ENCODE measurements around the gene RBM19. TPM values are rescaled to one million over a fixed set of nuclear protein-coding genes. Genes with fewer than 3 reads are reported as not detected.

RBM19 gene
- total and polyA plus RNA-seq, 4 donors: 14.6 to 33.6 (median 24.4) TPM

DNA sequence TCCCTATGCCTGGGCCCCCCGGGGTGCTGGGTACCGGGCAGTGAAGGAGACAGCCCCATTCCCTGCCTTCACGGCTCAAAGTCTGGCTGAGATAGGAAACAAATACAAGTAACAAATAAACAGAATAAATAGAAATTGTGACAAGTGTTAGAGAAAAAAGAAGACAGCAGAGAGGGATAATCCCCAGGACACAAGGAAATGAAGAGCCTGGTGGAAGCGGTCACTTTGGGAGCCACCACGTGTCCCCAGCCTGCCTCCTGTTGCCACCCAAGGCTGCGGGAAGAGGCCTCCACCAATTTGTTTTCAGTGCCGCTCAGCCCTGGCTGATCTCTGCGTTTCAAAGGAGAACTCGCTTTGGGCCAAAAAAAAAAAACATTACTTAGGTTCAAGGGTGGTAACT, 31.2 kb downstream of the RBM19 start:
- H3K27ac ChIP-seq (ENCODE audit: low read depth, low read length): no peak overlapping the region
- H3K4me1 ChIP-seq (ENCODE audit: control insufficient read depth, insufficient read depth, low read length): peaks cover 24% of the 10 kb centered on the region
- WGBS (ENCODE audit: insufficient coverage): 71% methylated on average over 6 of the region's 9 CpGs
- peaks cover 46% of the 10 kb centered on the region for H3K36me3 ChIP-seq (ENCODE audit: control insufficient read depth, insufficient read depth, low read length)
- no peak for DNase-seq (ENCODE audit: low read depth in 4 of 6, low spot score in 6 of 6)
- H3K9me3 ChIP-seq (ENCODE audit: control insufficient read depth, insufficient read depth, low read length): no peaks in the 10 kb centered on the region
- no peak overlapping the region for H3K4me3 ChIP-seq (ENCODE audit: low read depth, low read length)
- no peaks in the 10 kb centered on the region for H3K27me3 ChIP-seq (ENCODE audit: control insufficient read depth, insufficient read depth, low read length)

DNA sequence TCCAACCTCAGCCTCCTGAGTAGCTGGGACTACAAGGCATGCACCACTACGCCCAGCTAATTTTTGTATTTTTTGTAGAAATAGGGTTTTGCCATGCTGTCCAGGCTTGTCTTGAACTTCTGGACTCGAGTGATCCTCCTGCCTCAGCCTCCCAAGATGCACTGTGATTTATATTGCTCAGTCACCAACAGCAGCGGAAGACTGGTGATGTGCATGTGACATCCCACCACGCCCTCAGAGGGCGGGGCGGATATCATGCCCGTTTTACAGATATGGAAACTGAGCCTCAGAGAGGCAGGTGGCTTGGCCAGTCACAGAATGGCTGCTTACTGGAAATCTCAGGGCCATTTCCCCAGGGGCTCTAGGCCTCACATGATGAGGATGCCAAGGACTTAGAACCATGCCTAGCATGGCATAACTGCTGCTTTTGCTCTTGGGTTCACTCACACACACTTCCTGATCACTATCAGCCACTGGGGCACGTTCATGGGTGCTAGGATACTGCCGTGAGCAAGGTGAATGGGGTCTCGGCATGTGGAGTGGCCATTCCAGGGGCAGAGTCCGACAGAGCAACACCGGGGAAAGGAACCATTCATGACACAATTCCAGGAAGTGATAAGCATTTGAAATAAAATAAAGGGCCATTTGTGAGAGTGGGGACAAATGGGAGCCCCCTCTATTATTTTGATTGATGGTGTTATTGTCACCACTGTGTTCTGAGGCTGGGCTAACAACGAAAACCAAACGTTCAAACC, 31.9 kb downstream of the RBM19 start:
- Histone ChIP-seq H3K27ac (ENCODE audit: low read depth, low read length) (no peak overlapping the region), H3K4me1 (ENCODE audit: control insufficient read depth, insufficient read depth, low read length) (peaks cover 24% of the 10 kb centered on the region), H3K27me3 (ENCODE audit: control insufficient read depth, insufficient read depth, low read length) (no peaks in the 10 kb centered on the region), H3K9me3 (ENCODE audit: control insufficient read depth, insufficient read depth, low read length) (no peaks in the 10 kb centered on the region), H3K4me3 (ENCODE audit: low read depth, low read length) (no peak overlapping the region), H3K36me3 (ENCODE audit: control insufficient read depth, insufficient read depth, low read length) (peaks cover 39% of the 10 kb centered on the region)
- 90% methylated on average over 8 of the region's 14 CpGs for WGBS (ENCODE audit: insufficient coverage)
- no peak for DNase-seq (ENCODE audit: low read depth in 4 of 6, low spot score in 6 of 6)

DNA sequence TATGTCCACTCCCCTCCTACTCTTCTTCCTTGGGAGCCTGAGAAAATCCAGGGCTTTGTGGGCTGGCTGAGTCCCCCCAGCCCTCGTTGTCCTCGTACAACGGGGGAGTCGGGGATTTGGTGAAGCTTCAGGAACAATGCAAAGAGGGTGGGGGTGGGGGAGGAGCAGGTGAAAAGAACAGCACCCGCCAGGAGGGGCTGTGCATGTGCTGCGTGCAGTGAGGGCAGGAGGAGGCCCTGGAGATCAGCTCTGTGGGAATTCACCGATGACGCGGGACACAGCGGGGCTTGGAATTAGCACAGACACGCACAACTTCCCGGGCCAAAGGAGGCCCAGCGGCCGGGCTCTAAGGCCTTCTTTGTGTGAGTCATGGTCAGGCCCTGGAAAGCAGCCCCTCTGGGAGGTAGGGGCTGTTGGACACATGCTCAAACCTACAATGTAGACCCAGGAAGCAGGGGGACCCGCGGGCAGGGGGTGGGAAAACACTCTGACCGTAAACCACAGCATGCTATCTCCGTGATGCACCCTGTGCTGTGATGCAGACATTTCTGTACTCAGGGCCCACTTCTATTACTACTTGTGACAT, 32.8 kb downstream of the RBM19 start:
- Histone ChIP-seq H3K36me3 (ENCODE audit: control insufficient read depth, insufficient read depth, low read length) (peaks cover 37% of the 10 kb centered on the region), H3K27me3 (ENCODE audit: control insufficient read depth, insufficient read depth, low read length) (no peaks in the 10 kb centered on the region), H3K4me1 (ENCODE audit: control insufficient read depth, insufficient read depth, low read length) (peaks cover 24% of the 10 kb centered on the region), H3K4me3 (ENCODE audit: low read depth, low read length) (no peak overlapping the region), H3K27ac (ENCODE audit: low read depth, low read length) (no peak overlapping the region), H3K9me3 (ENCODE audit: control insufficient read depth, insufficient read depth, low read length) (no peaks in the 10 kb centered on the region)
- WGBS (ENCODE audit: insufficient coverage): 15% methylated on average over 11 of the region's 18 CpGs
- DNase-seq (ENCODE audit: low read depth in 4 of 6, low spot score in 6 of 6): peak in 2 of 6 donors; percentile 52 to 66

DNA sequence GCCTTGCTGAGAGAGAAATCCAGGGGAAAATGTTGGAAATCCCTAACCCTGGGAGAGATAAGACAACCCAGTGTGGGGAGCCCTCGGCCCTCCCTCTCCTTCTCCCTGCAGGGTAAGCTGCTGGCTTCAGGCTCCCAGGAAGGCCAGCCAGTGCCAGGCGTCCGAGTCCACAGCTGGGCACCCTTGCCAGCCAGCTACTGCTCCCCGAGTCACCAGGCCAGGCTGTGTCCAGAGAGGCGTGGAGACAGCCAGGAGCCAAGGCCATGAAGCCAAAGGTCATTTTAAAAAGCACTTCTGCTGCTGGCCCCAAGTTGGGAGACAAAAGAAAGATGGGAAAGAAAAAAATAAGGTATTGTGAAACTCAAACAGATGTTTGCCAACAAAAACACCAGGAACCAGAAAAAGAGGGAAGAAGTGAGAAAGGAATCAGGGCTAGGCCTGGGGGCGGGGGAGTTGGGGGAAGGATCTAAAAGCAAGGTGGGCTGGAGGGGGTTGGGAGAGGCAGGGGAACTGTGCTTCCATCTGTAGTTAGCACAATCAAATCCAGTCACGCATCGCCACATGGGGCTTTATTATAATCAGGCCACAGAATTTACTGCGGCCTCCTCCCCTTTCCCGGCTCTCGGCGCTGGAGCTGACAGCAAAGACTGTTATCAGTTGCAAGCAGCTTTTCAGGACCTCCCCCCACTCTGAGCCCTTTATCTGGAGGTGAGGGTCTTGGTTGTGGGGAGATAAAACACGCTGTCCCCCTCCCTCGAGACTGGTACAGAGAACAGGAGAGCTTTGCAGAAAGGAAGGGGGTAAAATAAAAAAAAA, 33.5 kb downstream of the RBM19 start:
- Histone ChIP-seq H3K27me3 (ENCODE audit: control insufficient read depth, insufficient read depth, low read length) (no peaks in the 10 kb centered on the region), H3K9me3 (ENCODE audit: control insufficient read depth, insufficient read depth, low read length) (no peaks in the 10 kb centered on the region), H3K4me1 (ENCODE audit: control insufficient read depth, insufficient read depth, low read length) (peaks cover 24% of the 10 kb centered on the region), H3K4me3 (ENCODE audit: low read depth, low read length) (no peak overlapping the region), H3K36me3 (ENCODE audit: control insufficient read depth, insufficient read depth, low read length) (peaks cover 38% of the 10 kb centered on the region), H3K27ac (ENCODE audit: low read depth, low read length) (peak overlapping the region; percentile 15)
- 35% methylated on average over 6 of the region's 14 CpGs for WGBS (ENCODE audit: insufficient coverage)
- peak in 3 of 6 donors; percentile 37 to 88 (median 70) for DNase-seq (ENCODE audit: low read depth in 4 of 6, low spot score in 6 of 6)

GRCh38 chr12:113931517-113931916, 34.6 kb downstream of the RBM19 start:
- no peaks in the 10 kb centered on the region for H3K27me3 ChIP-seq (ENCODE audit: control insufficient read depth, insufficient read depth, low read length)
- DNase-seq (ENCODE audit: low read depth in 4 of 6, low spot score in 6 of 6): no peak
- peaks cover 24% of the 10 kb centered on the region for H3K4me1 ChIP-seq (ENCODE audit: control insufficient read depth, insufficient read depth, low read length)
- peaks cover 34% of the 10 kb centered on the region for H3K36me3 ChIP-seq (ENCODE audit: control insufficient read depth, insufficient read depth, low read length)
- H3K27ac ChIP-seq (ENCODE audit: low read depth, low read length): no peak overlapping the region
- 98% methylated on average over 6 of the region's 6 CpGs for WGBS (ENCODE audit: insufficient coverage)
- H3K4me3 ChIP-seq (ENCODE audit: low read depth, low read length): no peak overlapping the region
- no peaks in the 10 kb centered on the region for H3K9me3 ChIP-seq (ENCODE audit: control insufficient read depth, insufficient read depth, low read length)

GRCh38 chr12:113930249-113930648, 35.9 kb downstream of the RBM19 start:
- WGBS (ENCODE audit: insufficient coverage): 91% methylated on average over 4 of the region's 4 CpGs
- H3K27ac ChIP-seq (ENCODE audit: low read depth, low read length): no peak overlapping the region
- H3K36me3 ChIP-seq (ENCODE audit: control insufficient read depth, insufficient read depth, low read length): peaks cover 42% of the 10 kb centered on the region

DNA sequence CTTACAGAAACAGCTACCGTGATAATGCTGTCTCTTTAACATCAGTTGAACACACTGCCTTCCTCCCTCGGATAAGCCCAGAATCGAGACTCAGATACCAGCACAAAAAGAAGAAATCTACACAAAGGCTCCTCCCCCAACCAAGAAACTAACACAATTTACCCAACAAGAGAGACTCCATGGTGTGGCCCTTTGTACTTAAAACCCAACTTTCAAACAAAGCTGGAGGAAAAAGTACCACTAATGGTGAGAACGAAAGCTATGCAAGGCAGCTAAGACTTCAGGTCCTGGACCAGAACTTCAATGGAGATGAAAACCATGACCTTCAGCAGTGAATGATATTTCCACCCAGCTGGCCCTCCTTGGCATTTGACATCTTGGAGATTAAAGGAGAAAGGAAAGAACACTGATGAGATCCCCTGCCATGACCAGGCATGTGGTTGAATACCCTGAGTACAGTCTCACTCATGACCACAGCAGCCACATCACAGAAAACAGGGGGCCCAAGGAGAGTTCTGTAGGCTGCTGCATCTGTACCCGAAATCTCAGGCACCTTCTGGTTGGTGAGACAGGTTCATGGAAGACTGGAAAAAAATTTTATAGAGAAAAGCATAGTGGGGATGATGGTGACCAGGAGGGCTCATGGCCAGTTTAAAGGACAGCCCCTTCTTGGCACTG, 36.7 kb downstream of the RBM19 start:
- H3K27me3 ChIP-seq (ENCODE audit: control insufficient read depth, insufficient read depth, low read length): no peaks in the 10 kb centered on the region
- H3K4me1 ChIP-seq (ENCODE audit: control insufficient read depth, insufficient read depth, low read length): peaks cover 21% of the 10 kb centered on the region
- DNase-seq (ENCODE audit: low read depth in 4 of 6, low spot score in 6 of 6): no peak
- H3K9me3 ChIP-seq (ENCODE audit: control insufficient read depth, insufficient read depth, low read length): no peaks in the 10 kb centered on the region
- peaks cover 41% of the 10 kb centered on the region for H3K36me3 ChIP-seq (ENCODE audit: control insufficient read depth, insufficient read depth, low read length)
- no peak overlapping the region for H3K4me3 ChIP-seq (ENCODE audit: low read depth, low read length)
- H3K27ac ChIP-seq (ENCODE audit: low read depth, low read length): no peak overlapping the region
- WGBS (ENCODE audit: insufficient coverage): 57% methylated on average over 4 of the region's 5 CpGs

More at GRCh38 chr12:113930249-113930648, 35.9 kb downstream of the RBM19 start:
- Histone ChIP-seq H3K9me3 (ENCODE audit: control insufficient read depth, insufficient read depth, low read length) (no peaks in the 10 kb centered on the region), H3K27me3 (ENCODE audit: control insufficient read depth, insufficient read depth, low read length) (no peaks in the 10 kb centered on the region), H3K4me3 (ENCODE audit: low read depth, low read length) (no peak overlapping the region), H3K4me1 (ENCODE audit: control insufficient read depth, insufficient read depth, low read length) (peaks cover 24% of the 10 kb centered on the region)
- DNase-seq (ENCODE audit: low read depth in 4 of 6, low spot score in 6 of 6): no peak

- DNase-seq (ENCODE audit: low read depth in 4 of 6, low spot score in 6 of 6): no peak
- H3K4me1 ChIP-seq (ENCODE audit: control insufficient read depth, insufficient read depth, low read length): peaks cover 3% of the 10 kb centered on the region
- no peak overlapping the region for H3K4me3 ChIP-seq (ENCODE audit: low read depth, low read length)
- no peaks in the 10 kb centered on the region for H3K9me3 ChIP-seq (ENCODE audit: control insufficient read depth, insufficient read depth, low read length)
- no peak overlapping the region for H3K27ac ChIP-seq (ENCODE audit: low read depth, low read length)
- no peaks in the 10 kb centered on the region for H3K27me3 ChIP-seq (ENCODE audit: control insufficient read depth, insufficient read depth, low read length)
- 95% methylated on average over 5 of the region's 8 CpGs for WGBS (ENCODE audit: insufficient coverage)
- peaks cover 44% of the 10 kb centered on the region for H3K36me3 ChIP-seq (ENCODE audit: control insufficient read depth, insufficient read depth, low read length)
These were observed 39.3 kb downstream of the RBM19 start for GRCh38 chr12:113926788-113927187.

DNA sequence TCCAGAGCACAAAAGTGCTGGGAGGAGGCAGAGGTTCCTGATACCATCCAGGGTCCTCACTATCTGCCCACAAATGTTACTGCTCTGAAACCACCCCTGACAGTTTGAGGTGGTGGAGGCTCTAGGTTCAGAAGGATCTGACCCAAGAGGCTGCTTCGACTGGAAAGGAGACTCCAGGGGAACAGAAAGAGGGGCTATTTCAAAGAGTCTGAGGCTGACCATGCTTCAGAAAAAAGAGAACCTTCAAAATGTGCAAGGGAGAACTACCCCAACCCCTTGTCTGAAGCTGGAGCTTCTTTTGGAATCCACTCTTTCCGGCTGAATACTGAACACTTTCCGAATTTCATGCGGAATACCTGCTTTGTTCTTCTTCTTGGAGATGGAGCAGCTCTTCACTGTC, 41.8 kb downstream of the RBM19 start:
- no peaks in the 10 kb centered on the region for H3K27me3 ChIP-seq (ENCODE audit: control insufficient read depth, insufficient read depth, low read length)
- 60% methylated on average over 4 of the region's 4 CpGs for WGBS (ENCODE audit: insufficient coverage)
- no peak overlapping the region for H3K27ac ChIP-seq (ENCODE audit: low read depth, low read length)

More for the DNA sequence above, 41.8 kb downstream of the RBM19 start:
- Histone ChIP-seq H3K9me3 (ENCODE audit: control insufficient read depth, insufficient read depth, low read length) (no peaks in the 10 kb centered on the region), H3K36me3 (ENCODE audit: control insufficient read depth, insufficient read depth, low read length) (peaks cover 56% of the 10 kb centered on the region), H3K4me1 (ENCODE audit: control insufficient read depth, insufficient read depth, low read length) (peaks cover 3% of the 10 kb centered on the region), H3K4me3 (ENCODE audit: low read depth, low read length) (no peak overlapping the region)
- no peak for DNase-seq (ENCODE audit: low read depth in 4 of 6, low spot score in 6 of 6)

Data from spinal cord (tissue), 10 donors.